ENCODE results near the gene MED12L.

DNA sequence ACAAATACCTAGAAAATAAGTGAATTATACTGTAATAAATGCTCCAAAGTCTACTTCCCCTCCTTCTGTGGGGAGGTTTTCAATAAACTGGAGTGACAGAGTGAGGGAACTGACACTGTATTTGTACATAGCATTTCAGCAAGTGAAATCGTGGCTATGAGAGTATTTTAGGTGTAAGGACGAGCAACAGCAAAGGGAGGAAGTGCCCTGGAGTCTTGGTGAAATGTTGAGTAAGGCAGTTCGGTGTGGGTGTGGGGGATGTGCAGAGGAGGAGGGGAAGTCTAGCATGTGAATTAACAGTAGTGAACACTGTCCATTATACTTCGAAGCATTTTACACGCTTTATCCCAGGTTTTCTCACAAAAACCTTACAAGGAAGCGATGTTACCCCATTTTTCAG is 262.0 kb downstream of the MED12L start:
- TF ChIP-seq, protein P1, sequence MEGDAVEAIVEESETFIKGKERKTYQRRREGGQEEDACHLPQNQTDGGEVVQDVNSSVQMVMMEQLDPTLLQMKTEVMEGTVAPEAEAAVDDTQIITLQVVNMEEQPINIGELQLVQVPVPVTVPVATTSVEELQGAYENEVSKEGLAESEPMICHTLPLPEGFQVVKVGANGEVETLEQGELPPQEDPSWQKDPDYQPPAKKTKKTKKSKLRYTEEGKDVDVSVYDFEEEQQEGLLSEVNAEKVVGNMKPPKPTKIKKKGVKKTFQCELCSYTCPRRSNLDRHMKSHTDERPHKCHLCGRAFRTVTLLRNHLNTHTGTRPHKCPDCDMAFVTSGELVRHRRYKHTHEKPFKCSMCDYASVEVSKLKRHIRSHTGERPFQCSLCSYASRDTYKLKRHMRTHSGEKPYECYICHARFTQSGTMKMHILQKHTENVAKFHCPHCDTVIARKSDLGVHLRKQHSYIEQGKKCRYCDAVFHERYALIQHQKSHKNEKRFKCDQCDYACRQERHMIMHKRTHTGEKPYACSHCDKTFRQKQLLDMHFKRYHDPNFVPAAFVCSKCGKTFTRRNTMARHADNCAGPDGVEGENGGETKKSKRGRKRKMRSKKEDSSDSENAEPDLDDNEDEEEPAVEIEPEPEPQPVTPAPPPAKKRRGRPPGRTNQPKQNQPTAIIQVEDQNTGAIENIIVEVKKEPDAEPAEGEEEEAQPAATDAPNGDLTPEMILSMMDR (IDR thresholded peaks at IDR 0.05) = no peak
- TF ChIP-seq POLR2A (IDR thresholded peaks at IDR 0.05) = no peak

Measured in thyroid gland (tissue), 4 donors.